Endothelial cell of umbilical vein (primary cell): ENCODE results near the gene KCTD19.

Source experiments
- CTCF ChIP-seq, 2 donors: IDR thresholded peaks; 1 replicate in 1 of 2; 2 replicates in 1 of 2; pipeline ENCODE4 v1.5.1; 2011; ENCODE audit warnings: low read length in 2 of 2, mild to moderate bottlenecking in 2 of 2, moderate library complexity in 2 of 2, control low read depth in 1 of 2, inconsistent platforms in 1 of 2, low read depth in 1 of 2; ENCODE audit not compliant: insufficient read depth in 1 of 2; ENCODE audit errors: extremely low read depth in 1 of 2
- EZH2 ChIP-seq: IDR thresholded peaks from 2 replicates; pipeline ENCODE4 v1.6.1; 2012; ENCODE audit warnings: borderline replicate concordance, low read depth, mild to moderate bottlenecking, moderate library complexity, low read length, inconsistent platforms; ENCODE audit not compliant: severe bottlenecking
- JUN ChIP-seq: IDR thresholded peaks from 2 replicates; pipeline ENCODE4 v1.6.1; 2011; ENCODE audit warnings: borderline replicate concordance, low read depth; ENCODE audit not compliant: insufficient read length, insufficient read depth
- POLR2AphosphoS5 ChIP-seq: IDR thresholded peaks from 2 replicates; pipeline ENCODE4 v1.6.1; 2012; ENCODE audit warnings: low read depth, mild to moderate bottlenecking, control low read depth, low read length, moderate library complexity; ENCODE audit not compliant: insufficient read depth
- TF ChIP-seq, protein P1 (sequence below): IDR thresholded peaks from 2 replicates; pipeline ENCODE4 v1.6.1; 2011; ENCODE audit not compliant: insufficient read depth, insufficient read length

GRCh38 chr16:67271446-67271845 lies 55.1 kb downstream of the KCTD19 start:
- no peak for TF ChIP-seq CTCF (IDR thresholded peaks at IDR 0.05; ENCODE audit: extremely low read depth in 1 of 2, insufficient read depth in 1 of 2, low read depth in 1 of 2, low read length in 2 of 2)
- TF ChIP-seq, protein P1, sequence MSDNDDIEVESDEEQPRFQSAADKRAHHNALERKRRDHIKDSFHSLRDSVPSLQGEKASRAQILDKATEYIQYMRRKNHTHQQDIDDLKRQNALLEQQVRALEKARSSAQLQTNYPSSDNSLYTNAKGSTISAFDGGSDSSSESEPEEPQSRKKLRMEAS, result no peak
- no peak for TF ChIP-seq EZH2
- no peak for TF ChIP-seq JUN
- no peak for TF ChIP-seq POLR2AphosphoS5
